Transverse colon (tissue), 4 donors: ENCODE measurements around the gene PLPP2. TPM values are rescaled to one million over a fixed set of nuclear protein-coding genes. Genes with fewer than 3 reads are reported as not detected.

Experiments used
- DNase-seq: peaks from one replicate; pipeline ENCODE4 v3.0.0-alpha.2; 2019
- H3K27ac ChIP-seq, 4 donors: fragments of 200-600 bp; sonication (generic); 2 replicates each; pipeline ENCODE4 v1.5.1; 2016 to 2018; ENCODE audit warnings: inconsistent platforms in 4 of 4
- H3K27me3 ChIP-seq: fragments of 200-600 bp; sonication (generic); 2 replicates; pipeline ENCODE4 v1.5.1; 2017; ENCODE audit warnings: inconsistent platforms
- H3K36me3 ChIP-seq, 4 donors: fragments of 200-600 bp; sonication (generic); 2 replicates each; pipeline ENCODE4 v1.5.1; 2017 to 2019; ENCODE audit warnings: inconsistent platforms in 4 of 4
- H3K4me1 ChIP-seq, 4 donors: fragments of 200-600 bp; sonication (generic); 2 replicates each; pipeline ENCODE4 v1.5.1; 2017 to 2020; ENCODE audit warnings: inconsistent platforms in 4 of 4
- H3K4me3 ChIP-seq, 4 donors: fragments of 200-600 bp; sonication (generic); 1 replicate in 1 of 4; 2 replicates in 3 of 4; pipeline versions ENCODE4 v1.5.1 to v1.6.1; 2017 to 2019; ENCODE audit warnings: inconsistent platforms in 4 of 4
- H3K9me3 ChIP-seq, 2 donors: fragments of 200-600 bp; sonication (generic); 2 replicates each; pipeline ENCODE4 v1.5.1; 2017 to 2019; ENCODE audit warnings: inconsistent platforms in 2 of 2
- EP300 ChIP-seq: sonication (generic); formaldehyde crosslinking; IDR thresholded peaks from one replicate; pipeline ENCODE4 v1.6.1; 2017; ENCODE audit warnings: antibody characterized with exemption, low read depth
- POLR2A ChIP-seq: fragments of 450-650 bp; IDR thresholded peaks from one replicate; pipeline ENCODE4 v1.6.1; 2016; ENCODE audit warnings: antibody characterized with exemption, mild to moderate bottlenecking, moderate library complexity
- POLR2AphosphoS5 ChIP-seq, 3 donors: sonication (generic); formaldehyde crosslinking; IDR thresholded peaks; one replicate each; pipeline ENCODE4 v1.6.1; 2016; ENCODE audit warnings: antibody characterized with exemption in 3 of 3
- WGBS, 2 donors: methylation state at CpG; one replicate each; pipeline ENCODE4 v1.1.5; 2018; ENCODE audit warnings: low coverage in 1 of 2; 5-methylcytosine and 5-hydroxymethylcytosine counted together
- in situ Hi-C, 4 donors: fragments of 200-750 bp; cut with MboI; loops; one replicate each; pipeline versions ENCODE4 v1.15.0 to v1.15.1; 2017; ENCODE audit warnings: low sequenced_read_pairs in 3 of 4, low pct_ligation_motif_present in 1 of 4, low pct_unique_long_range_greater_than_20kb in 1 of 4
- intact Hi-C: fragments of 100-400 bp; cut with DNase I; formaldehyde crosslinking; loops from one replicate; pipeline ENCODE4 v1.15.1; 2023; ENCODE audit warnings: low total_unique reads
- total RNA-seq, 4 donors: library from RNA; depleted of rRNA; stranded (reverse); fragments of >200 nt; gene quantifications; one replicate each; pipeline ENCODE4 v1.1.0, GENCODE V29; 2016
- TF ChIP-seq, protein P1 (sequence below), 5 experiments: fragments of 200-600 bp in 3 of 5; fragments of 450-650 bp in 2 of 5; sonication (generic) in 3 of 5; IDR thresholded peaks; 1 replicate in 2 of 5; 2 replicates in 3 of 5; pipeline ENCODE4 v1.5.1; 2016 to 2017; ENCODE audit warnings: antibody characterized with exemption in 5 of 5, inconsistent platforms in 3 of 5, mild to moderate bottlenecking in 2 of 5, moderate library complexity in 1 of 5

PLPP2 gene
- total RNA-seq, 4 donors from 2014 or later: 130 to 190 (median 159) TPM

DNA sequence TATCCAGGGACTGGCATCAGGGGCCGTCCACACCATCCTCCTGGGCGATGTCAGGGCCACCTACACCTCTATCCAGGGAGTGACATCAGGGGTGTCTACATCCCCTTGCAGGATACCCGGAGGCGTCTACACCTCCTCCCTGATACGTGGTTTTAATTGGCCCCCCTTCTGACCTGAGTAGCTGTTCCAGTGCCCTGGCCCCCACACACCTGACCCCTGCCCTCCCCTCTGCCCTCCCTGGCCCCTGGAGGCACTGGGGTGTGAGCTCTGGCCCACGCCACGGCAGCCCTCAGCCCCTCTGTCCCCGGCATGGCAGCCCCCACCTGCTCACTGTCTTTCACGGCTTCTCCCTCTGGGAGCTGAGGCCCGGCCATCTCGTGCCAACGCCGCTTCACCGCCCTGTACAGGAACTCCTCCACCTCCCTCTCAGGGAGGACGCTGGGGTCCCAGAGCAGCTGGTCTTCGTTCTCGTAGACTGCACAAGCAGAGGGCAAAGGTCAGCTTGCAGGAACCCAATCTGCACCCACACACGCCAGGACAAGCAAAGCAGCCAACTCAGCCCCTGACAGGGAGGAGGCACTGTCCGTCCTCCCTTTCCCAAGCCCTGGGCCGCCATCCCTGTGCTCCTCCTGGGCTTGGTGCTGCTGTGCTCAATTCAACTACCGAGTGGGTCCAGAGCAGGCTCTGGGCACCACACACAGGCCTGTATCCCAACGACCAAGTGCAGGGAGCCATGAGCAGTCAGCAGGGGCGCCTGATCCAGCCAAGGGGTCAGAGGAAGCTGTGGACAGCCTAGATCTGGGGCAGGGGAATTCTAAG, 22.2 kb upstream of the PLPP2 start:
- 74 to 90% methylated on average over 4 to 23 of the region's 23 CpGs for WGBS, 2 donors
- TF ChIP-seq EP300 (no peak), POLR2A (no peak), POLR2AphosphoS5 (IDR thresholded peaks at IDR 0.05) (no peak)
- TF ChIP-seq, protein P1, sequence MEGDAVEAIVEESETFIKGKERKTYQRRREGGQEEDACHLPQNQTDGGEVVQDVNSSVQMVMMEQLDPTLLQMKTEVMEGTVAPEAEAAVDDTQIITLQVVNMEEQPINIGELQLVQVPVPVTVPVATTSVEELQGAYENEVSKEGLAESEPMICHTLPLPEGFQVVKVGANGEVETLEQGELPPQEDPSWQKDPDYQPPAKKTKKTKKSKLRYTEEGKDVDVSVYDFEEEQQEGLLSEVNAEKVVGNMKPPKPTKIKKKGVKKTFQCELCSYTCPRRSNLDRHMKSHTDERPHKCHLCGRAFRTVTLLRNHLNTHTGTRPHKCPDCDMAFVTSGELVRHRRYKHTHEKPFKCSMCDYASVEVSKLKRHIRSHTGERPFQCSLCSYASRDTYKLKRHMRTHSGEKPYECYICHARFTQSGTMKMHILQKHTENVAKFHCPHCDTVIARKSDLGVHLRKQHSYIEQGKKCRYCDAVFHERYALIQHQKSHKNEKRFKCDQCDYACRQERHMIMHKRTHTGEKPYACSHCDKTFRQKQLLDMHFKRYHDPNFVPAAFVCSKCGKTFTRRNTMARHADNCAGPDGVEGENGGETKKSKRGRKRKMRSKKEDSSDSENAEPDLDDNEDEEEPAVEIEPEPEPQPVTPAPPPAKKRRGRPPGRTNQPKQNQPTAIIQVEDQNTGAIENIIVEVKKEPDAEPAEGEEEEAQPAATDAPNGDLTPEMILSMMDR (IDR thresholded peaks at IDR 0.05): no peak
- no peak overlapping the region for H3K4me3 ChIP-seq

DNA sequence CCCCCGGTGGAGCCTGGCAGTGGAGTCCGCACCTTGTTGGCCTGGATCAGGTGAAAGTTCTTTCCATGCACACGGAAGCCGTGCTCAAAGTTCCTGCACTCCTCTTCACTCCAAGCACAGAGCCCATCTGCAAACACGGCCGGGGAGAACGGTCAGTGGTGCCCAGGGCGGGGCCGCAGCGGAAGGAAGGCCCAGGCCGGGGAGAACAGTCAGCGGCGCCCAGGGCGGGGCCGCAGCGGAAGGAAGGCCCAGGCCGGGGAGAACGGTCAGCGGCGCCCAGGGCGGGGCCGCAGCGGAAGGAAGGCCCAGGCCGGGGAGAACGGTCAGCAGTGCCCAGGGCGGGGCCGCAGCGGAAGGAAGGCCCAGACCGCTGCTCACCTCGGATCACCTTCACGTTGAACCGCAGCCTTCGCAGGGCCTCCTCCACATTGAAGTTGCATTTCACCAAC, 20.6 kb upstream of the PLPP2 start:
- peaks cover 0 to 40% (median 10%) of the 10 kb centered on the region in 4 donors for H3K36me3 ChIP-seq
- DNase-seq: no peak
- TF ChIP-seq POLR2A (peak; percentile 18), POLR2AphosphoS5 (IDR thresholded peaks at IDR 0.05) (peak in 1 of 3 donors; percentile 47)
- TF ChIP-seq, protein P1 (IDR thresholded peaks at IDR 0.05): no peak
- H3K4me1 ChIP-seq: no peaks in the 10 kb centered on the region
- WGBS, 2 donors: 94% methylated on average over 15 of the region's 33 CpGs; no CpG with 5 or more reads in 1 of the 2 donors
- H3K9me3 ChIP-seq: no peaks in the 10 kb centered on the region
- H3K4me3 ChIP-seq: peak overlapping the region in 1 of 4 donors; percentile 29
- intact Hi-C loops: no loop called here
- H3K27me3 ChIP-seq: no peaks in the 10 kb centered on the region
- in situ Hi-C loops: no loop called here
- H3K27ac ChIP-seq: peak overlapping the region in 2 of 4 donors; percentile 39 to 41

More for the DNA sequence above, 22.2 kb upstream of the PLPP2 start:
- no peak for DNase-seq
- peaks cover 0 to 26% (median 10%) of the 10 kb centered on the region in 4 donors for H3K36me3 ChIP-seq
- H3K9me3 ChIP-seq: no peaks in the 10 kb centered on the region
- in situ Hi-C loops (no loop called here), intact Hi-C loops (no loop called here)
- H3K4me1 ChIP-seq: no peaks in the 10 kb centered on the region
- no peak overlapping the region for H3K27ac ChIP-seq
- no peaks in the 10 kb centered on the region for H3K27me3 ChIP-seq

GRCh38 chr19:310781-311496, 19.7 kb upstream of the PLPP2 start:
- WGBS, 2 donors: 91% methylated on average over 24 of the region's 24 CpGs; no CpG with 5 or more reads in 1 of the 2 donors
- in situ Hi-C loops (no loop called here), intact Hi-C loops (no loop called here)
- H3K27ac ChIP-seq: peak overlapping the region; percentile 18 to 50 (median 40)
- no peaks in the 10 kb centered on the region for H3K27me3 ChIP-seq
- H3K4me3 ChIP-seq: peak overlapping the region in 2 of 4 donors; percentile 12 to 29
- TF ChIP-seq POLR2AphosphoS5 (IDR thresholded peaks at IDR 0.05) (no peak), EP300 (no peak), POLR2A (no peak)
- TF ChIP-seq, protein P1 (IDR thresholded peaks at IDR 0.05): no peak
- no peak for DNase-seq
- H3K9me3 ChIP-seq: no peaks in the 10 kb centered on the region
- H3K4me1 ChIP-seq: no peaks in the 10 kb centered on the region
- peaks cover 0 to 39% (median 5%) of the 10 kb centered on the region in 4 donors for H3K36me3 ChIP-seq

GRCh38 chr19:310141-310651, 19.0 kb upstream of the PLPP2 start:
- in situ Hi-C loops (no loop called here), intact Hi-C loops (no loop called here)
- no peaks in the 10 kb centered on the region for H3K9me3 ChIP-seq
- H3K27ac ChIP-seq: peak overlapping the region in 3 of 4 donors; percentile 9 to 50 (median 39)
- peak overlapping the region in 2 of 4 donors; percentile 12 to 29 for H3K4me3 ChIP-seq
- DNase-seq: no peak
- peaks cover 0 to 43% (median 1%) of the 10 kb centered on the region in 4 donors for H3K36me3 ChIP-seq
- H3K27me3 ChIP-seq: no peaks in the 10 kb centered on the region
- 84 to 95% methylated on average over 18 to 20 of the region's 30 CpGs for WGBS, 2 donors
- TF ChIP-seq POLR2A (no peak), EP300 (no peak), POLR2AphosphoS5 (IDR thresholded peaks at IDR 0.05) (no peak)
- TF ChIP-seq, protein P1 (IDR thresholded peaks at IDR 0.05): no peak
- H3K4me1 ChIP-seq: no peaks in the 10 kb centered on the region
